ENCODE measurements around the gene CYB5D1. TPM values are rescaled to one million over a fixed set of nuclear protein-coding genes. Genes with fewer than 3 reads are reported as not detected.

The CYB5D1 gene
- total and polyA plus RNA-seq, 7 donors, result 4.2 to 14.4 (median 8.6) TPM

DNA sequence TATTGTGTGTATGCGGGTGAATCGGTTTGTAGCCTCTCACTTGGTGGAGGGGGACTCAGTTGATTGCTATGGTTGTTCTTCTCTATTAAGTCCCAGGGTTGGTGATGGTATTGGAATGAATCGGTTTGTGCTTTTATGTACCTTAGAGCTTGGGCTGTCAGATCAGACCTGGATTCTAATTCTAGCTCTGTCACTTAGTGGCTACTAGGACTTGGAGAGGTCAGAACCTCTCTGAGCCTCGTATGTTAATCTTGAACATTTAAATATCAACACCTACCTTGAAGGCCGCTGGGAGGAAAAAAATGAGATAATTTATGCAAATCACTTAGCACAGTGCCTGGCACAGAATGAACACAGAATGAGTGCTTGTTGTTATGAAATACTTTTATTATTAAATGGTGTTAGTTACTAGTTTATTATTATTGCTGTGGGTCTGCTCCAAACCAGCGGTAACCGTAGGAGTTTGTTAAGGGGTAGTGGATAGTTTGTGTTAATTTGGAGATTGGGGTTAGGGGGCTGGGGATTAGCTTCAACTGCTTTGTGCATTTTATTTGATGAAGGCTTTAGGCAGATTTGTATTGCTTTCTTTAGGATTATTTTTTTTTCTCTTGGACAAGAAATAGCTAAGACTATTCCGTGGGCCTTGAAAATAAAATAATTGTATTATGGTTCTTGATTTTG lies 20.3 kb upstream of the CYB5D1 start:
- TF ChIP-seq, protein P1, sequence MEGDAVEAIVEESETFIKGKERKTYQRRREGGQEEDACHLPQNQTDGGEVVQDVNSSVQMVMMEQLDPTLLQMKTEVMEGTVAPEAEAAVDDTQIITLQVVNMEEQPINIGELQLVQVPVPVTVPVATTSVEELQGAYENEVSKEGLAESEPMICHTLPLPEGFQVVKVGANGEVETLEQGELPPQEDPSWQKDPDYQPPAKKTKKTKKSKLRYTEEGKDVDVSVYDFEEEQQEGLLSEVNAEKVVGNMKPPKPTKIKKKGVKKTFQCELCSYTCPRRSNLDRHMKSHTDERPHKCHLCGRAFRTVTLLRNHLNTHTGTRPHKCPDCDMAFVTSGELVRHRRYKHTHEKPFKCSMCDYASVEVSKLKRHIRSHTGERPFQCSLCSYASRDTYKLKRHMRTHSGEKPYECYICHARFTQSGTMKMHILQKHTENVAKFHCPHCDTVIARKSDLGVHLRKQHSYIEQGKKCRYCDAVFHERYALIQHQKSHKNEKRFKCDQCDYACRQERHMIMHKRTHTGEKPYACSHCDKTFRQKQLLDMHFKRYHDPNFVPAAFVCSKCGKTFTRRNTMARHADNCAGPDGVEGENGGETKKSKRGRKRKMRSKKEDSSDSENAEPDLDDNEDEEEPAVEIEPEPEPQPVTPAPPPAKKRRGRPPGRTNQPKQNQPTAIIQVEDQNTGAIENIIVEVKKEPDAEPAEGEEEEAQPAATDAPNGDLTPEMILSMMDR (IDR thresholded peaks at IDR 0.05), result no peak
- TF ChIP-seq POLR2A (IDR thresholded peaks at IDR 0.05) (no peak), POLR2AphosphoS5 (IDR thresholded peaks at IDR 0.05) (no peak), EP300 (IDR thresholded peaks at IDR 0.05) (no peak)
- Histone ChIP-seq H3K4me1 (peaks cover 0 to 71% (median 58%) of the 10 kb centered on the region in 4 donors), H3K9me3 (no peaks in the 10 kb centered on the region), H3K36me3 (peaks cover 0 to 6% (median 3%) of the 10 kb centered on the region in 4 donors), H3K27ac (peak overlapping the region; percentile 95 to 100 (median 97)), H3K27me3 (no peaks in the 10 kb centered on the region), H3K4me3 (peak overlapping the region; percentile 7 to 77 (median 51))
- DNase-seq, result no peak
- intact Hi-C loops (cut with DNase I), result loop anchor here (10.0 kb wide), 1 partner anchor 353 kb away; the partner anchor contains the start of genes POLR2A and SLC35G6
- WGBS, 2 donors, result 3 to 9% methylated on average over 8 of the region's 8 CpGs

DNA sequence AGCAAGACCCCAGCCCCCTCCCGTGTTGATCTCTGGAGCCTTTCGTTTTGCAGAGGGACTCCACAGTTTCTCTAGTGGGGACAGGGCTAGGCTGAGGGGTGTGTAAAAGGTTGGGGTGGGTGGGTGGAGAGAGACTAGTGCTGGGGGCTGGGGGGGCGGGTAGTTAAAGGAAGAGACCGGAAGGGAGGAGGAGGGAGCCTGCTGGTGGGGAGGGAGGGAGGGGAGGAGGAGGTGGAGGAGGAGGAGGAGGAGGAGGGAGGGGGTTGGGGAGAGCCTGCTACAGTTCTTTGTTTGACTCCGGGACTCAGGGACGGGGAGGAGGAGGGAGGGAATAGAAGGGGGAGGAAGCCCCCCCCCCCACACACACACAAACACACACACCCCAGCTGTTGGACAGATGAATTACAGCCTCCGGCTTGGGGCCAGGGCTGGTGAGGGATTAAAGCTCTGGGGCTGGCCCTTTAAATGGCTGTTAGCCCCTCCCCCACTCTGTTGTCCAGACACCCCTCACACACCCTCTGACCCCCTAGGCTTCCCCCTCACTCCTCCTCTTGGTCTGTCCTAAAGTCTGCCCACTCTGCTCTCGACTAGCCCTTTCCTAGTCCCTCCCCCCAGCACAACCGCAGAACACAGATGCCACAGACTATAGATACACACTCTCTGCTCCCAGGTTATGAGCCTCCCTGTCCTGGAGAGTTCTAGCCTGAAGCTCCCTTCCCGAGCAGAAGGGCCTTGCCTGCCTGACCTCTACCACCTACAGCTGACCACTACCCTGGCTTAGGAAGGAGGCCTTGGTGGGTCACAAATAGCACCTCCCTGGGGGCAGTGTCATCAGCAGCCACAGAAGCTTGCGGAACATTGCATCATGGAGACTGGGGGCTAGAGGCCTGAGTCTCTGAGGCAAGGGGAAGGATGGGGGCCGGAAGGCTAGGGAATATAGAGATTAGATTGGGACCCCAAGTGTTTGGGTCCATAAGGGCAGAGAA lies 19.4 kb upstream of the CYB5D1 start:
- H3K4me3 ChIP-seq, result peak overlapping the region; percentile 7 to 77 (median 19)
- peaks cover 0 to 6% (median 3%) of the 10 kb centered on the region in 4 donors for H3K36me3 ChIP-seq
- no peaks in the 10 kb centered on the region for H3K27me3 ChIP-seq
- intact Hi-C loops (cut with DNase I), result loop anchor here (10.0 kb wide), 1 partner anchor 354 kb away; the partner anchor contains the start of genes POLR2A and SLC35G6
- peak; percentile 66 for DNase-seq
- no peaks in the 10 kb centered on the region for H3K9me3 ChIP-seq
- H3K4me1 ChIP-seq, result peaks cover 0 to 74% (median 58%) of the 10 kb centered on the region in 4 donors
- TF ChIP-seq, protein P1 (IDR thresholded peaks at IDR 0.05), result no peak
- no peak for TF ChIP-seq POLR2AphosphoS5 (IDR thresholded peaks at IDR 0.05)
- no peak for TF ChIP-seq POLR2A (IDR thresholded peaks at IDR 0.05)
- no peak for TF ChIP-seq EP300 (IDR thresholded peaks at IDR 0.05)
- H3K27ac ChIP-seq, result peak overlapping the region; percentile 95 to 100 (median 97)
- 11 to 16% methylated on average over 11 to 12 of the region's 12 CpGs for WGBS, 2 donors

DNA sequence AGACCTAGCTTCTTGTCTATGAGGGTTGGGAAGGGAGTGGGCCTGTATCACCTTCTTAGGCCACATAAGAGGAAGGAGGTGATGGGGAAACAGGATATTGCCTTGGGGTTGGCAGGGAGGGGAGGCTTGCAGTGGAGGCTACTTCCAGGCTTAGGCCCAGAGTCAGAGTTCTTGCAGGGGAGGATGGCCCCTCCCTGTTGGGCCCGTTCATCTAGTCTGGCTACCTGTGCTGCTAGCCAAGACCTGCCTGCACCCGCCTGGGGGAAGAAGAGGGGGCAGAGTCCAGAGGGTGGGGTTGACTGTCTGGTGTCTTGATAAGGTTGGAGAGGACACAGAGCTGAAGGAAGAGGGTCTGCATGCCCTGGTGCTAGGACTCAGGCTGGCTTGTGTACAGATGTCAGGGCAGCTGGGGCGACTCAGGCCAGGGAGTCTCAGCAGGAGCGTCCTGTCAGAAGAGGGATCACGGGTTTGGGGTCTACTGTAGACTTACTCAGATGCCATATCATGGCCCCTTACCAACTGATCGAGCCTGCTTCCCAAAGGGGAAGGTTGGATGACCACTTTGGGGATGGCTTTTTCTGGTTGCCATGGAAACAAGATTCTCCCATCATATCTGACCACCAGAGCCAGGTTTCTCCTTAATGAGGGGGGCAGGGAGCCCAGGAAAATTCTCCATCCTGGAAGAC lies 18.5 kb upstream of the CYB5D1 start:
- intact Hi-C loops (cut with DNase I), result loop anchor here (10.0 kb wide), 1 partner anchor 355 kb away; the partner anchor contains the start of genes POLR2A and SLC35G6
- H3K9me3 ChIP-seq, result no peaks in the 10 kb centered on the region
- WGBS, 2 donors, result 17 to 54% methylated on average over 6 of the region's 6 CpGs
- peaks cover 0 to 6% (median 3%) of the 10 kb centered on the region in 4 donors for H3K36me3 ChIP-seq
- no peaks in the 10 kb centered on the region for H3K27me3 ChIP-seq
- TF ChIP-seq, protein P1 (IDR thresholded peaks at IDR 0.05), result no peak
- H3K4me1 ChIP-seq, result peaks cover 0 to 81% (median 58%) of the 10 kb centered on the region in 4 donors
- H3K27ac ChIP-seq, result peak overlapping the region; percentile 53 to 100 (median 97)
- DNase-seq, result peak; percentile 61
- no peak overlapping the region for H3K4me3 ChIP-seq

DNA sequence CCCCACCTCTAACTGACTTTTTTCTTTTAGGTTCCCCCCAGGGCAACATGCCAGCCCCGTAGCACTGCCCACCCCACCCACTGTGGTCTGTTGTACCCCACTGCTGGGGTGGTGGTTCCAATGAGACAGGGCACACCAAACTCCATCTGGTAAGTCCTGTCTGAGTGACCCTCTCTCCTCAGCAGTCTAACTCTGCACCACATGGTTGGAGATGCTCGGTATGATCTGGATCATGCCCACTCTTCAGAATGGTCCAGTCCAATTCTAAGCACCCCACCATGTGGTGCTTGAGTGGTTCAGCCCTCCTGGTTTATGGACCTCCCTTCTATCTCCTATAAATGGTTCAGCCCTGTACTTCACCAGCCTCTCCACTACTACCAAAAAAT lies 17.9 kb upstream of the CYB5D1 start:
- 31 to 63% methylated on average over 2 of the region's 2 CpGs for WGBS, 2 donors

More for the DNA sequence above, 17.9 kb upstream of the CYB5D1 start:
- TF ChIP-seq POLR2AphosphoS5 (IDR thresholded peaks at IDR 0.05) (no peak), EP300 (IDR thresholded peaks at IDR 0.05) (no peak), POLR2A (IDR thresholded peaks at IDR 0.05) (no peak)
- TF ChIP-seq, protein P1 (IDR thresholded peaks at IDR 0.05), result no peak
- DNase-seq, result peak; percentile 63
- H3K4me3 ChIP-seq, result no peak overlapping the region
- no peaks in the 10 kb centered on the region for H3K9me3 ChIP-seq
- H3K4me1 ChIP-seq, result peaks cover 0 to 84% (median 59%) of the 10 kb centered on the region in 4 donors
- no peaks in the 10 kb centered on the region for H3K27me3 ChIP-seq
- peaks cover 0 to 6% (median 3%) of the 10 kb centered on the region in 4 donors for H3K36me3 ChIP-seq
- intact Hi-C loops (cut with DNase I), result loop anchor here (5.0 to 10.0 kb wide), 3 partner anchors 317 to 598 kb away; partner anchors contain the start of genes GABARAP, POLR2A and SLC35G6
- peak overlapping the region in 3 of 4 donors; percentile 96 to 100 (median 98) for H3K27ac ChIP-seq

Measured in sigmoid colon (tissue), 7 donors.